K562 (cell line): ENCODE measurements around the gene EFCC1. TPM values are rescaled to one million over a fixed set of nuclear protein-coding genes. Genes with fewer than 3 reads are reported as not detected.

Experiments used
- ATAC-seq: fragments of 200-7000 bp; cut with Tn5 transposase; 3 replicates; pipeline ENCODE4 v1.9.1; 2020; ENCODE audit warnings: moderate library complexity
- BruUV-seq: library from RNA; stranded (reverse); fragments of 400-500 nt; replicated peaks from 2 replicates; lab custom pipeline; 2021; lab: Mats Ljungman, UMichigan
- CTCF ChIA-PET: fragments of 300-600 bp; formaldehyde crosslinking; extraction: SDS; loops from one replicate; lab custom pipeline; 2021; ENCODE audit warnings: low intra/inter-chr PET ratio; lab: Yijun Ruan, JAX
- POLR2A ChIA-PET: fragments of 300-600, 350-650 bp; sonication (Branson Sonifier 250); formaldehyde crosslinking; extraction: SDS; loops from one replicate; lab custom pipeline; 2021; ENCODE audit warnings: antibody characterized with exemption, inconsistent platforms; lab: Yijun Ruan, JAX
- DNase-seq, 4 experiments: peaks; one replicate each; pipeline versions ENCODE4 v3.0.0 to v3.0.0-alpha.2; 2011 to 2018; ENCODE audit warnings: low spot score in 3 of 4, mixed read lengths in 3 of 4; ENCODE audit errors: extremely low read depth in 1 of 4
- FAIRE-seq: peaks from 2 replicates; lab custom pipeline; 2011; peaks lifted over from hg19 to GRCh38; lab: Jason Lieb, UNC
- H2AFZ ChIP-seq: 2 replicates; pipeline ENCODE4 v1.6.0; 2011; ENCODE audit warnings: low read depth, low read length, control low read depth, inconsistent platforms
- H3K27ac ChIP-seq: fragments of 200-600 bp; 3 replicates; pipeline ENCODE4 v1.8.0; 2011; ENCODE audit warnings: low read depth, mild to moderate bottlenecking, control low read depth, inconsistent platforms, low read length, moderate library complexity, mixed read lengths; ENCODE audit errors: extremely low read depth
- H3K27me3 ChIP-seq, 2 experiments: fragments of 300-600 bp in 1 of 2; 2 replicates in 1 of 2; 3 replicates in 1 of 2; pipeline versions ENCODE4 v1.6.0 to v1.8.0; 2011; ENCODE audit warnings: inconsistent platforms in 2 of 2, low read length in 2 of 2, mild to moderate bottlenecking in 1 of 2, mixed read lengths in 1 of 2, moderate library complexity in 1 of 2; ENCODE audit not compliant: control insufficient read depth in 2 of 2, insufficient read depth in 2 of 2
- H3K36me3 ChIP-seq: fragments of 300-600 bp; 3 replicates; pipeline ENCODE4 v1.8.0; 2011; ENCODE audit warnings: mild to moderate bottlenecking, low read length, inconsistent platforms; ENCODE audit not compliant: control insufficient read depth, insufficient read depth
- H3K4me1 ChIP-seq, 2 experiments: fragments of 200-600 bp in 1 of 2; replicated peaks in 1 of 2; 2 replicates in 1 of 2; 3 replicates in 1 of 2; pipeline versions ENCODE4 v1.5.1 to v1.8.0; 2011; ENCODE audit warnings: inconsistent platforms in 2 of 2, low read length in 2 of 2, mild to moderate bottlenecking in 1 of 2, mixed read lengths in 1 of 2, moderate library complexity in 1 of 2; ENCODE audit not compliant: control insufficient read depth in 2 of 2, insufficient read depth in 2 of 2
- H3K4me2 ChIP-seq: 2 replicates; pipeline ENCODE4 v1.6.1; 2011; ENCODE audit warnings: low read length, control low read depth, inconsistent platforms, mixed read lengths; ENCODE audit not compliant: insufficient read depth
- H3K4me3 ChIP-seq: fragments of 200-600 bp; sonication (generic), shearing (Covaris generic); 2 replicates; pipeline ENCODE4 v1.5.1; 2016; ENCODE audit warnings: control low read depth, inconsistent platforms
- H3K79me2 ChIP-seq: fragments of 200-600 bp; 3 replicates; pipeline ENCODE4 v1.8.0; 2011; ENCODE audit warnings: low read length, inconsistent platforms; ENCODE audit not compliant: control insufficient read depth, insufficient read depth
- H3K9ac ChIP-seq, 2 experiments: 2 replicates each; pipeline versions ENCODE4 v1.6.0 to v1.6.1; 2011; ENCODE audit warnings: low read depth in 2 of 2, low read length in 2 of 2, control low read depth in 1 of 2, inconsistent platforms in 1 of 2, mild to moderate bottlenecking in 1 of 2, mixed read lengths in 1 of 2; ENCODE audit not compliant: insufficient read depth in 1 of 2
- H3K9me1 ChIP-seq: one replicate; pipeline ENCODE4 v1.6.0; 2011; ENCODE audit warnings: inconsistent platforms, mild to moderate bottlenecking, low read length, moderate library complexity; ENCODE audit not compliant: control insufficient read depth, insufficient read depth
- H3K9me3 ChIP-seq: replicated peaks from 2 replicates; pipeline ENCODE4 v1.5.1; 2011; ENCODE audit warnings: low read depth, low read length, inconsistent platforms; ENCODE audit not compliant: control insufficient read depth, insufficient read depth
- H4K20me1 ChIP-seq: replicated peaks from 2 replicates; pipeline ENCODE4 v1.6.1; 2011; ENCODE audit warnings: low read length, inconsistent platforms, mixed read lengths; ENCODE audit not compliant: control insufficient read depth, insufficient read depth
- CBX2 ChIP-seq: fragments of 200-600 bp; sonication (generic); IDR thresholded peaks from one replicate; pipeline ENCODE4 v1.6.1; 2012; ENCODE audit warnings: mild to moderate bottlenecking, low read length, inconsistent platforms; ENCODE audit not compliant: insufficient read depth, poor library complexity, severe bottlenecking
- FOXK1 ChIP-seq: sonication (generic); formaldehyde crosslinking; IDR thresholded peaks from 2 replicates; pipeline ENCODE4 v1.8.0; 2022; ENCODE audit warnings: missing genetic modification reagents, mild to moderate bottlenecking, borderline replicate concordance
- HMGXB4 ChIP-seq: sonication (generic); formaldehyde crosslinking; IDR thresholded peaks from 2 replicates; pipeline ENCODE4 v1.8.1; 2023; ENCODE audit warnings: mild to moderate bottlenecking, missing genetic modification reagents
- L3MBTL2 ChIP-seq: fragments of 450-650 bp; IDR thresholded peaks from 2 replicates; pipeline ENCODE4 v1.6.1; 2016; ENCODE audit warnings: mild to moderate bottlenecking, moderate library complexity
- MCM2 ChIP-seq: fragments of 450-650 bp; IDR thresholded peaks from 2 replicates; pipeline ENCODE4 v1.6.1; 2017; ENCODE audit warnings: low read depth, mild to moderate bottlenecking
- POLR2A ChIP-seq: fragments of 450-650 bp; conservative IDR thresholded peaks from 2 replicates; pipeline ENCODE4 v1.6.1; 2016
- POLR2G ChIP-seq: fragments of 200-400 bp; formaldehyde crosslinking; IDR thresholded peaks from 2 replicates; pipeline ENCODE4 v1.6.1; 2017; ENCODE audit warnings: low read depth, mild to moderate bottlenecking, antibody characterized with exemption, low read length, moderate library complexity
- SLC30A9 ChIP-seq: fragments of 250-450 bp; sonication (Bioruptor Pico); IDR thresholded peaks from 2 replicates; pipeline ENCODE4 v1.8.0; 2022; ENCODE audit warnings: mild to moderate bottlenecking, moderate library complexity
- SMARCC2 ChIP-seq: fragments of 450-650 bp; IDR thresholded peaks from 2 replicates; pipeline ENCODE4 v1.6.1; 2017; ENCODE audit warnings: antibody characterized with exemption, moderate library complexity, mild to moderate bottlenecking, low read depth
- STAT5A ChIP-seq: IDR thresholded peaks from 2 replicates; pipeline ENCODE4 v1.6.1; 2012; ENCODE audit warnings: low read length, inconsistent platforms, borderline replicate concordance
- TAF1 ChIP-seq: IDR thresholded peaks from 2 replicates; pipeline ENCODE4 v1.6.1; 2011; ENCODE audit warnings: mild to moderate bottlenecking, low read length, moderate library complexity; ENCODE audit not compliant: insufficient read depth, control insufficient read depth, severe bottlenecking; ENCODE audit errors: extremely low read depth
- TBP ChIP-seq: optimal IDR thresholded peaks from 2 replicates; pipeline ENCODE3; 2011; ENCODE audit warnings: low read depth, low read length, improper control_type of control experiment
- USF2 ChIP-seq: sonication (generic); formaldehyde crosslinking; IDR thresholded peaks from 2 replicates; pipeline ENCODE4 v1.5.0; 2020; ENCODE audit warnings: missing genetic modification reagents
- ZBED1 ChIP-seq: IDR thresholded peaks from 2 replicates; pipeline ENCODE4 v1.6.1; 2014
- ZNF146 ChIP-seq: IDR thresholded peaks from one replicate; pipeline ENCODE4 v1.6.1; 2018; ENCODE audit warnings: missing compliant biosample characterization; ENCODE audit not compliant: unreplicated experiment
- ZNF175 ChIP-seq: fragments of 200-800 bp; sonication (Bioruptor generic); IDR thresholded peaks from 2 replicates; pipeline ENCODE4 v1.6.1; 2016; ENCODE audit warnings: low read depth, mild to moderate bottlenecking, missing genetic modification characterization, missing compliant biosample characterization
- ZNF79 ChIP-seq: fragments of 250-450 bp; sonication (Bioruptor Pico); IDR thresholded peaks from 2 replicates; pipeline ENCODE4 v1.4.0; 2020; ENCODE audit warnings: low read depth, mild to moderate bottlenecking, moderate library complexity
- WGBS: fragments of 100-300 bp; shearing (Covaris generic); methylation state at CpG from one replicate; pipeline ENCODE4 v1.1.6; 2016; ENCODE audit warnings: low coverage, mixed read lengths; ENCODE audit not compliant: insufficient coverage; ENCODE audit errors: missing lambda C conversion rate; 5-methylcytosine and 5-hydroxymethylcytosine counted together
- in situ Hi-C: fragments of 300-500 bp; cut with MboI; formaldehyde crosslinking; loops from 4 replicates; pipeline ENCODE4 v1.15.0; 2018; ENCODE audit warnings: inconsistent platforms, mixed read lengths
- intact Hi-C: fragments of 100-400 bp; cut with micrococcal nuclease; formaldehyde crosslinking; loops from 2 replicates; pipeline ENCODE4 v1.14.2; 2022
- polyA plus RNA-seq, 8 experiments: library from polyadenylated mRNA; depleted of rRNA in 4 of 8; stranded (reverse) in 5 of 8; unstranded in 3 of 8; fragments of >200 nt; fragmentation: Nextera tagmentation in 2 of 8; fragmentation: Illumina TruSeq in 1 of 8; extraction: Ambion mirVana in 2 of 8; extraction: Trizol in 1 of 8; gene quantifications; 2 replicates each; pipeline versions ENCODE4 v1.2.1 to v1.2.3, GENCODE V29; 2011 to 2014; ENCODE audit warnings: inconsistent platforms in 1 of 8, missing spikeins in 1 of 8
- total RNA-seq, 7 experiments: library from RNA; depleted of rRNA in 6 of 7; stranded (reverse); fragments of >200 nt in 6 of 7; fragmentation: Illumina TruSeq in 2 of 7; extraction: Trizol in 2 of 7; gene quantifications; 2 replicates each; pipeline versions ENCODE4 v1.2.1 to v1.2.3, GENCODE V29; 2011 to 2021; ENCODE audit warnings: low replicate concordance in 1 of 7

Gene EFCC1
- total and polyA plus RNA-seq, 9 of the 15 experiments (the other 6 are each of a cell fraction or from before 2014, with no cell fraction given): not detected

GRCh38 chr3:129033151-129033550 is 32.0 kb downstream of the EFCC1 start (continued):
- TF ChIP-seq TBP (no peak), POLR2A (no peak)
- TF ChIP-seq, all 486 proteins: peak for 0

- Histone ChIP-seq H3K4me3 (no peak overlapping the region), H3K27ac (no peak overlapping the region), H3K4me1 (peaks cover 0 to 5% of the 10 kb centered on the region in 2 experiments; a peak in 2 of 5 replicates), H3K4me2 (no peak overlapping the region), H3K79me2 (no peaks in the 10 kb centered on the region), H4K20me1 (no peaks in the 10 kb centered on the region), H3K36me3 (no peaks in the 10 kb centered on the region), H3K9ac (no peak overlapping the region), H3K9me3 (peaks cover 2% of the 10 kb centered on the region; the same call in 1 of the 2 replicates), H2AFZ (no peak overlapping the region), H3K9me1 (no peaks in the 10 kb centered on the region), H3K27me3 (no peaks in the 10 kb centered on the region; a peak in 1 of 5 replicates)
- intact Hi-C loops (no loop called here), in situ Hi-C loops (no loop called here)
- no peak for FAIRE-seq
- ATAC-seq: no peak
- DNase-seq: no peak
- WGBS: 18% methylated on average over 9 of the region's 12 CpGs
- ChIA-PET POLR2A (interaction anchor here (0.6 kb wide), 2 partner anchors 10 to 36 kb away, joined by 3 read pairs; no protein-coding TSS in a partner anchor), CTCF (no interaction called here)
- BruUV-seq: no TSS peak
- TF ChIP-seq ZNF146 (no peak), L3MBTL2 (no peak), CBX2 (no peak), MCM2 (no peak), STAT5A (no peak), SMARCC2 (no peak), HMGXB4 (CRISPR knock-in tag) (no peak), FOXK1 (no peak), SLC30A9 (no peak), ZBED1 (no peak), ZNF175 (CRISPR knock-in tag) (no peak), ZNF79 (CRISPR knock-in tag) (no peak), TAF1 (no peak), POLR2G (no peak), USF2 (CRISPR knock-in tag) (no peak)
Observed at GRCh38 chr3:129033633-129034321, 32.7 kb downstream of the EFCC1 start.
